Panc1 (cell line): Measurements from ENCODE around the gene ACER3. TPM values are rescaled to one million over a fixed set of nuclear protein-coding genes. Genes with fewer than 3 reads are reported as not detected.

ENCODE experiments used
- ATAC-seq: fragments of 200-7000 bp; cut with Tn5 transposase; 2 replicates; pipeline ENCODE4 v1.9.1; 2020; ENCODE audit warnings: mild to moderate bottlenecking, moderate library complexity
- BruUV-seq: library from RNA; stranded (reverse); fragments of 400-500 nt; replicated peaks from 2 replicates; lab custom pipeline; 2021; lab: Mats Ljungman, UMichigan
- CTCF ChIA-PET: fragments of 300-600 bp; sonication (Branson Sonifier 250); formaldehyde crosslinking; loops from one replicate; lab custom pipeline; 2022; ENCODE audit warnings: antibody characterized with exemption; lab: Charles Lee
- POLR2A ChIA-PET: fragments of 300-600 bp; sonication (Branson Sonifier 250); formaldehyde crosslinking; loops from one replicate; lab custom pipeline; 2022; ENCODE audit warnings: antibody characterized with exemption; lab: Charles Lee
- DNase-seq: peaks from one replicate; pipeline ENCODE4 v3.0.0-alpha.2; 2010; ENCODE audit warnings: low read depth, low spot score
- H3K27ac ChIP-seq: 2 replicates; pipeline ENCODE4 v1.5.1; 2011; ENCODE audit warnings: mild to moderate bottlenecking, low read length, inconsistent platforms
- H3K27me3 ChIP-seq: fragments of 200-500 bp; sonication (Bioruptor generic); 2 replicates; pipeline ENCODE4 v1.6.0; 2014; ENCODE audit warnings: low read length, inconsistent platforms; ENCODE audit not compliant: control insufficient read depth, insufficient read depth
- H3K36me3 ChIP-seq: fragments of 200-500 bp; sonication (Bioruptor generic); 2 replicates; pipeline ENCODE4 v1.5.1; 2014; ENCODE audit warnings: inconsistent platforms, mild to moderate bottlenecking, low read length, moderate library complexity; ENCODE audit not compliant: control insufficient read depth, insufficient read depth
- H3K4me1 ChIP-seq: 2 replicates; pipeline ENCODE4 v1.5.1; 2011; ENCODE audit warnings: inconsistent platforms, mild to moderate bottlenecking, low read length, moderate library complexity; ENCODE audit not compliant: control insufficient read depth, insufficient read depth
- H3K4me3 ChIP-seq, 2 experiments: 2 replicates each; pipeline ENCODE4 v1.5.1; 2011 to 2012; ENCODE audit warnings: low read depth in 2 of 2, low read length in 2 of 2, mild to moderate bottlenecking in 2 of 2, inconsistent platforms in 1 of 2, moderate library complexity in 1 of 2
- H3K9me3 ChIP-seq: fragments of 200-500 bp; sonication (Bioruptor generic); 2 replicates; pipeline ENCODE4 v1.5.1; 2014; ENCODE audit warnings: low read depth, mild to moderate bottlenecking, inconsistent platforms, low read length, moderate library complexity; ENCODE audit not compliant: control insufficient read depth, insufficient read depth
- POLR2AphosphoS5 ChIP-seq: IDR thresholded peaks from 2 replicates; pipeline ENCODE4 v1.6.1; 2012; ENCODE audit warnings: mild to moderate bottlenecking, low read depth, low read length, moderate library complexity
- SIN3A ChIP-seq: IDR thresholded peaks from 2 replicates; pipeline ENCODE4 v1.6.1; 2012; ENCODE audit warnings: low read depth, mild to moderate bottlenecking, low read length, moderate library complexity, borderline replicate concordance; ENCODE audit not compliant: insufficient read depth
- TCF7L2 ChIP-seq: IDR thresholded peaks from 2 replicates; pipeline ENCODE4 v1.6.1; 2011; ENCODE audit warnings: mild to moderate bottlenecking, low read depth, low read length, inconsistent platforms
- in situ Hi-C: cut with HindIII; loops from 2 replicates; pipeline ENCODE4 v1.10.0; 2016; ENCODE audit warnings: low sequenced_read_pairs, low pct_unique_long_range_greater_than_20kb
- intact Hi-C: fragments of 100-400 bp; cut with micrococcal nuclease; formaldehyde crosslinking; loops from one replicate; pipeline ENCODE4 v1.10.0; 2022; ENCODE audit not compliant: unreplicated experiment
- total RNA-seq: library from RNA; stranded (reverse); gene quantifications from one replicate; pipeline ENCODE4 v1.2.1, GENCODE V29; 2021; ENCODE audit not compliant: unreplicated experiment
- TF ChIP-seq, protein P1 (sequence below): fragments of 450-650 bp; IDR thresholded peaks from 2 replicates; pipeline ENCODE4 v1.5.1; 2017; ENCODE audit warnings: mild to moderate bottlenecking
- TF ChIP-seq, protein P2 (sequence below), 2 experiments: IDR thresholded peaks; 2 replicates each; pipeline ENCODE4 v1.6.1; 2011 to 2012; ENCODE audit warnings: low read depth in 2 of 2, control low read depth in 1 of 2, low read length in 1 of 2, mild to moderate bottlenecking in 1 of 2, moderate library complexity in 1 of 2; ENCODE audit not compliant: insufficient read depth in 1 of 2

ACER3 gene
- total RNA-seq, 1 experiment from 2014 or later: 41.8 TPM

DNA sequence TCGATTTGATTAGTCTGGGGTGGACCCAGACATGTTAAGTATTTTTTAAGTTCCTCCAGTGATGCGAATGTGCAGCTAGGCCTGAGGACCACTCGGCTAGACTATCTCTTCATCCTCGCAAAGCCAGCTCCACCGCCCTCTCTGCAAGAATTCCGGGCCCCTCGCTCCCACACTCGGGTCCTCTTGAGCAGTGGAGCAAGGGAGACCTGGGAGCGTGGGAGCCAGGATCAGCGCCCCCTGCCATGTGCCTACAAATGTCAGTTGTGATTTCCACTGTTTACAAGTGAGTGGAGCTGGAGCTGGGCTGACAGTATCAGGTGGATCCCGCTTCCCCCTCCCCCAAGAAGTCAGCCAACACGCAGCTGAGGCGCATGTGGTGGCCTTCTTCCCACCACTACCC is 180.2 kb downstream of the ACER3 start:
- ChIA-PET POLR2A (no interaction called here), CTCF (no interaction called here)
- peaks cover 26% of the 10 kb centered on the region for H3K4me1 ChIP-seq
- no peaks in the 10 kb centered on the region for H3K36me3 ChIP-seq
- BruUV-seq: no TSS peak
- intact Hi-C loops (no loop called here), in situ Hi-C loops (no loop called here)
- no peak overlapping the region for H3K27ac ChIP-seq
- ATAC-seq: no peak
- H3K27me3 ChIP-seq: no peaks in the 10 kb centered on the region
- no peak for DNase-seq
- no peak overlapping the region for H3K4me3 ChIP-seq
- TF ChIP-seq TCF7L2 (no peak), POLR2AphosphoS5 (no peak), SIN3A (no peak)
- TF ChIP-seq, protein P1, sequence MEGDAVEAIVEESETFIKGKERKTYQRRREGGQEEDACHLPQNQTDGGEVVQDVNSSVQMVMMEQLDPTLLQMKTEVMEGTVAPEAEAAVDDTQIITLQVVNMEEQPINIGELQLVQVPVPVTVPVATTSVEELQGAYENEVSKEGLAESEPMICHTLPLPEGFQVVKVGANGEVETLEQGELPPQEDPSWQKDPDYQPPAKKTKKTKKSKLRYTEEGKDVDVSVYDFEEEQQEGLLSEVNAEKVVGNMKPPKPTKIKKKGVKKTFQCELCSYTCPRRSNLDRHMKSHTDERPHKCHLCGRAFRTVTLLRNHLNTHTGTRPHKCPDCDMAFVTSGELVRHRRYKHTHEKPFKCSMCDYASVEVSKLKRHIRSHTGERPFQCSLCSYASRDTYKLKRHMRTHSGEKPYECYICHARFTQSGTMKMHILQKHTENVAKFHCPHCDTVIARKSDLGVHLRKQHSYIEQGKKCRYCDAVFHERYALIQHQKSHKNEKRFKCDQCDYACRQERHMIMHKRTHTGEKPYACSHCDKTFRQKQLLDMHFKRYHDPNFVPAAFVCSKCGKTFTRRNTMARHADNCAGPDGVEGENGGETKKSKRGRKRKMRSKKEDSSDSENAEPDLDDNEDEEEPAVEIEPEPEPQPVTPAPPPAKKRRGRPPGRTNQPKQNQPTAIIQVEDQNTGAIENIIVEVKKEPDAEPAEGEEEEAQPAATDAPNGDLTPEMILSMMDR: no peak
- TF ChIP-seq, protein P2, sequence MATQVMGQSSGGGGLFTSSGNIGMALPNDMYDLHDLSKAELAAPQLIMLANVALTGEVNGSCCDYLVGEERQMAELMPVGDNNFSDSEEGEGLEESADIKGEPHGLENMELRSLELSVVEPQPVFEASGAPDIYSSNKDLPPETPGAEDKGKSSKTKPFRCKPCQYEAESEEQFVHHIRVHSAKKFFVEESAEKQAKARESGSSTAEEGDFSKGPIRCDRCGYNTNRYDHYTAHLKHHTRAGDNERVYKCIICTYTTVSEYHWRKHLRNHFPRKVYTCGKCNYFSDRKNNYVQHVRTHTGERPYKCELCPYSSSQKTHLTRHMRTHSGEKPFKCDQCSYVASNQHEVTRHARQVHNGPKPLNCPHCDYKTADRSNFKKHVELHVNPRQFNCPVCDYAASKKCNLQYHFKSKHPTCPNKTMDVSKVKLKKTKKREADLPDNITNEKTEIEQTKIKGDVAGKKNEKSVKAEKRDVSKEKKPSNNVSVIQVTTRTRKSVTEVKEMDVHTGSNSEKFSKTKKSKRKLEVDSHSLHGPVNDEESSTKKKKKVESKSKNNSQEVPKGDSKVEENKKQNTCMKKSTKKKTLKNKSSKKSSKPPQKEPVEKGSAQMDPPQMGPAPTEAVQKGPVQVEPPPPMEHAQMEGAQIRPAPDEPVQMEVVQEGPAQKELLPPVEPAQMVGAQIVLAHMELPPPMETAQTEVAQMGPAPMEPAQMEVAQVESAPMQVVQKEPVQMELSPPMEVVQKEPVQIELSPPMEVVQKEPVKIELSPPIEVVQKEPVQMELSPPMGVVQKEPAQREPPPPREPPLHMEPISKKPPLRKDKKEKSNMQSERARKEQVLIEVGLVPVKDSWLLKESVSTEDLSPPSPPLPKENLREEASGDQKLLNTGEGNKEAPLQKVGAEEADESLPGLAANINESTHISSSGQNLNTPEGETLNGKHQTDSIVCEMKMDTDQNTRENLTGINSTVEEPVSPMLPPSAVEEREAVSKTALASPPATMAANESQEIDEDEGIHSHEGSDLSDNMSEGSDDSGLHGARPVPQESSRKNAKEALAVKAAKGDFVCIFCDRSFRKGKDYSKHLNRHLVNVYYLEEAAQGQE (IDR thresholded peaks at IDR 0.05; ENCODE audit: insufficient read depth in 1 of 2, low read depth in 2 of 2, low read length in 1 of 2): no peak
- no peaks in the 10 kb centered on the region for H3K9me3 ChIP-seq

DNA sequence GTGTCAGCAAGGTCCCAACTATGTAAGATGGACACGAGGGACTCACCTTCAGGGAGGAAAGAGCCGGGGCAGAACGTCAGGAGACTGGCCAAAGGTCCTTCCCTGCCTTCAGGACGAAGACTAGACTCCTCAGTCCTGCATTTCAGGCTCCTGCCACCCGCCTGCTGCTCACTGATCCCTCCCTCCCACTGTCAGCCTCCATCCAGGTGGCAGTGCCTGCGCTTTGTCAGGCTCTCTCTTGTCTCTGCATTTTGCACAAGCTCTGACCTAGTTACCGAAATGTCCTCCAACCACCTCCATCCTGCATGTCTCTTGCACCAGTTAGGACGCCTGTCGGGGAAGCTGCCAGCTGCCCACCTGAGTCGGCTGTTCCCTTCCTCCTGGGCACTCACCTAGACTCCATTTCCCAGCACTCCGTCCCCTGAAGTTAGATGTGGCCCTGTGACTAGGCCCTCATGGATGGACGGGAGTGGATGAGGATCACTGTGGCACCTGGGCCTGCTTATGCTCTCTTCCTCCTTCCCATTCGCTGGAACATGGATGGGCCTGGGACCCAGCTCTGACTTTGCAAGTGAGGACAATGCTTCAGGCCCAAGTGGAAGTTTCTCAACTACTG is 181.5 kb downstream of the ACER3 start:
- Histone ChIP-seq H3K4me3 (no peak overlapping the region), H3K9me3 (no peaks in the 10 kb centered on the region), H3K27me3 (no peaks in the 10 kb centered on the region), H3K27ac (no peak overlapping the region), H3K36me3 (no peaks in the 10 kb centered on the region), H3K4me1 (peaks cover 18% of the 10 kb centered on the region)
- intact Hi-C loops (no loop called here), in situ Hi-C loops (no loop called here)
- TF ChIP-seq POLR2AphosphoS5: no peak
- no peak for TF ChIP-seq TCF7L2
- TF ChIP-seq, protein P1: no peak
- no peak for TF ChIP-seq SIN3A
- TF ChIP-seq, protein P2 (IDR thresholded peaks at IDR 0.05; ENCODE audit: insufficient read depth in 1 of 2, low read depth in 2 of 2, low read length in 1 of 2): no peak
- CTCF ChIA-PET: interaction anchor here (0.6 kb wide), 1 partner anchor 1047 kb away, joined by 9 read pairs; no protein-coding TSS in a partner anchor
- ATAC-seq (no peak), DNase-seq (no peak)
- POLR2A ChIA-PET: no interaction called here
- BruUV-seq: no TSS peak
